ENCODE measurements around the gene OSGIN1.
"Not testable (repeated sequence)": the region's sequence is repeated elsewhere in the genome, so short reads cannot be mapped to it uniquely, and the experiment has no call there.

The OSGIN1 gene

GRCh38 chr16:83942815-83943515 is 10.1 kb upstream of the OSGIN1 start:
- no peak for DNase-seq

GRCh38 chr16:83943516-83944050 is 9.5 kb upstream of the OSGIN1 start:
- no peak for DNase-seq

GRCh38 chr16:83945587-83945986 is 7.5 kb upstream of the OSGIN1 start:
- DNase-seq: no peak

GRCh38 chr16:83946154-83946780 is 6.8 kb upstream of the OSGIN1 start:
- no peak for DNase-seq

- no peak for DNase-seq
These were observed 6.1 kb upstream of the OSGIN1 start for GRCh38 chr16:83946781-83947566.

- DNase-seq: no peak
These were observed 5.3 kb upstream of the OSGIN1 start for GRCh38 chr16:83947642-83948234.

- no peak for DNase-seq
These were observed 3.9 kb upstream of the OSGIN1 start for GRCh38 chr16:83948914-83949723.

- DNase-seq: no peak
These were observed 3.4 kb upstream of the OSGIN1 start for GRCh38 chr16:83949724-83950001.

- DNase-seq: not testable (repeated sequence)
These were observed 2.1 kb upstream of the OSGIN1 start for GRCh38 chr16:83950862-83951399.

GRCh38 chr16:83951544-83951943 is 1.5 kb upstream of the OSGIN1 start:
- no peak for DNase-seq

GRCh38 chr16:83952587-83952939 is 477 bp upstream of the OSGIN1 start:
- no peak for DNase-seq

- DNase-seq: no peak
These were observed 946 bp downstream of the OSGIN1 start for GRCh38 chr16:83953796-83954576.

GRCh38 chr16:83954577-83955016 is 1.6 kb downstream of the OSGIN1 start:
- DNase-seq: no peak

- DNase-seq: no peak
These were observed 2.4 kb downstream of the OSGIN1 start for GRCh38 chr16:83955218-83956130.

- DNase-seq: peak; percentile 76
These were observed 3.6 kb downstream of the OSGIN1 start for GRCh38 chr16:83956336-83957289.

- DNase-seq: no peak
These were observed 4.3 kb downstream of the OSGIN1 start for GRCh38 chr16:83957296-83957855.

GRCh38 chr16:83958137-83958845 is 5.3 kb downstream of the OSGIN1 start:
- DNase-seq: no peak
